HuH-7 (cell line): ENCODE measurements around the gene CLIC6.

ENCODE experiments used
- DNase-seq: peaks from one replicate; pipeline ENCODE4 v3.0.0; 2011; ENCODE audit warnings: low spot score

The CLIC6 gene

GRCh38 chr21:34668803-34669148 is at the start of gene CLIC6:
Gene CLIC6, plus strand, starts transcription at chr21:34668994. Its CDS starts 395 bp downstream, at chr21:34669389.
- no peak for DNase-seq

- no peak for DNase-seq
These were observed 48.7 kb upstream of the CLIC6 start for GRCh38 chr21:34619841-34620665.

DNA sequence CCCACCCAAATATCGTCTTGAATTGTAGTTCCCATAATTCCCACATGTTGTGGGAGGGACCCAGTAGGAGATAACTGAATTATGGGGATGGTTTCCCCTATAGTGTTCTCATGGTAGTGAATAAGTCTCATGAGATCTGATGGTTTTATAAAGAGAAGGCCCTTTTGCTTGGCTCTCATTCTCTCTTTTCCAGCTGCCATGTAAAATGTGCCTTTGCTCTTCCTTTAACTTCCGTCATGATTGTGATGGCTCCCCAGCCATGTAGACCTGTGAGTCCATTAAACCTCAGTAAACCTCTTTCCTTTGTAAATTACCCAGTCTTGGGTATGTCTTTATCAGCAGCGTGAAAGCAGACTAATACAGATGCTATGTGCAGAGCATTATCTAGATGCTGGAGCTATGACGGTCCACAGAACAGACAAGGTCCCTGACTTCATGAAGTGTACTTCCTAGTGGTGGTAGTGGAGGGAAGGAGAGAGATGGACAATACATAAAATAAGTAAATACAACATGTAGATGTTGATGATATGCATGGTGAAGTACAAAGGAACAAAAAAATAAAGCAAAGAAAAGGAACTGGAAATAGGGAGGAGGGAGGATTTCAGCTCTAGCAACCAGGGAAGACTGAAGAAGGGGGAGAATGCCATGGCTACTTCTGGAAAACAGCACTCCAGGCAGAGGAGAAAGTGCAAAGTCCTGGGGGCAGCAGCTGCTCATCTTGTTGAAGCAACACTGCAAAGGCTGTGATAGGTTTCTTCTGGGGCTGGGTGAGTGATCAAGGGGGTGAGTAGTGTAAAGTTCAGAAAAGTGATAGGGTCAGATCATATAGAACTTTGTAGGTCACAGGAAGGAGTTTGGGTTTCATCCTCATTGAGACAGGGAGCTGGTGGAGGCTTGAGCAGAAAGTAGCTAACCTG is 47.1 kb upstream of the CLIC6 start:
- DNase-seq = no peak

DNA sequence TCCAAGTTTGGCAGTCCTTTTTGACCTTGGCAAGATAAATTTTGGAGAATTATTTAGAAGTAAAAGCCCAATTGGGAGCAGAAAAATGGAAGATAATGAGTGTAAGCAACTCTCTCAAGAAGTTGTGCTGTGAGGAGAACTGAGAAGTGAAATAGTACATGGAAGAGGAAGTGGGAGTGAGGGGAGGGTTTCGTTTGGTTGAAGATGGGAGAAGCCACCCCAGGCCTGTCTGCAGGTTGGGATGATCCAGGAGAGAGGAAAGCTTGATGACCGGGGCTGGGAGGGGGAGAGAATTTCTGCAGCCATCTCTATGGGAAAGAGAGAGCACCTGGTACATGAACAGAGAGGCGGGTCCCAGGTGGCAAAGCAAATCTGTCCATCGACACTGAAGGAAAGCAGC is 45.3 kb upstream of the CLIC6 start:
- no peak for DNase-seq

DNA sequence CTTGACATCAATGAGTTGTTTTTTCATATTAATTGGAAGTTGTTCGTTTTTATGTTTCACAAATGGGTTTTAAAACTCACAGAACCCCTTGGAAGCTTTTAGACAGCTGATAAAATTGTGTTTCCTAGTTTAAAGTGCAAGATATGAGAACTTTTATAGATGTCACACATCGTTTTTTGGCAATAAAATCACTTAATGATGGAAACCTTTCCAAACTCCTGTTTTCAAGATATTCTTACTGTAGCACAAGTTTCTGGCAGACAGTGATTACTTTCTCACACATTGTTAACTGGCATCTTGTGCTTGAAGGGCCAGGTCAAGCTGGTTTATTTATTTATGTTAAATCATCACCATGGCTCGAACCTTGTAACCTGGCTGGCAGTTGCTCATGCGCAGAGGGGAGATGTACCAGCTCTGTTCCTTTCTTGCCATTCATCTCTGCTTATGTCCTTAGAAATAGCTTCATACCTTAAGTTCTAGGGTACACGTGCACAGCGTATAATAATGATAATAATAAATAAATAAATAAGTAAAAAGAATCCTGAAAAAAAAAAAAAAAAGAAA is 43.7 kb upstream of the CLIC6 start:
- DNase-seq = no peak

DNA sequence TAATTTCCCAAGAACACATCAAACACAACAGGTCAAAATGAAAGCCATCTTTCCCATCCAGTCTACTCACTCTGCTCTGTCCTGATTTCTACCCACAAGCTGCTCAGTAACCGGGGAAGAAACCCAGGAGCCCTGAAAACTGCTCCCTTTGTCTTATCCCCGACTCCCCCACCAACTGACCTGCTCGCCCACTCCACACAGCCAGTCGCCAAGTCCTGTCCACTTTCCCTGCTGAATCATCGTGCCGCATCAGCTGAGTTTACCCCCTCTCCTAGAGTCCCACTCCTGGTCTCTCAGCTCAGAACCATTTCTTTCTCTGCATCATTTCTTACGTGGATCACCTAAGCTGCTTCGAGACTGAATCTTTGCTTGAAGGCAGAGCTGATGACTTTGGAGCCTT is 42.7 kb upstream of the CLIC6 start:
- DNase-seq = no peak

DNA sequence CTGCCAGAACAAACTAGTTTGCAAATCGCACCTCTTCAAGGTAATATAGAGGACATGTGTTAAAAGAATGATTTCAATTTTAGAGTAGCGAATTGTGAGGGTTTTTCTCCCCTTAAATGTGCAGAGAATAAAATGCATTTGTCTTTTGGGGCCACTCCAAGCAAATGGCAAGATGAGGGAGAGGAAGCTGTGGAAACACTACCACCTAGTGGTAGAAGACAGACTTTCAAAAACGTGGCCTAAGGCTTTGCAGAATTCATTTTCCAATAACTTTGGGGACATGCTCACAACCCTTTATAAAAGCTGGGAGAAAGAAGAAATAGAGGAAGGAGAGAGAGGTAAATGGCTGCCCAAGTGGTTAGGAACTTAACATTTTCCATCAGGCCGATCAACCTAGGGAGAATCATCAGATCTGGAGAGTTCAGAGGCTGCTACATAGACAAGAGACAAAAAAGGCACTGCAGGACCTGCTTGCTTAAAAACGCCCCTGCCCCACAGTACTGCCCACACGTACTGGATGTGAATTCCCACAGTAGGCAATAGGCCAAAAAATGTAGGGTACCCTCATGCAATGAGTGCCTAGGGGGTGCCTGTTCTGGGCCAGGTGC is 38.2 kb upstream of the CLIC6 start:
- DNase-seq = peak; percentile 41

- no peak for DNase-seq
These were observed 36.3 kb upstream of the CLIC6 start for GRCh38 chr21:34632498-34632897.

GRCh38 chr21:34635307-34635706 is 33.5 kb upstream of the CLIC6 start:
- no peak for DNase-seq

DNA sequence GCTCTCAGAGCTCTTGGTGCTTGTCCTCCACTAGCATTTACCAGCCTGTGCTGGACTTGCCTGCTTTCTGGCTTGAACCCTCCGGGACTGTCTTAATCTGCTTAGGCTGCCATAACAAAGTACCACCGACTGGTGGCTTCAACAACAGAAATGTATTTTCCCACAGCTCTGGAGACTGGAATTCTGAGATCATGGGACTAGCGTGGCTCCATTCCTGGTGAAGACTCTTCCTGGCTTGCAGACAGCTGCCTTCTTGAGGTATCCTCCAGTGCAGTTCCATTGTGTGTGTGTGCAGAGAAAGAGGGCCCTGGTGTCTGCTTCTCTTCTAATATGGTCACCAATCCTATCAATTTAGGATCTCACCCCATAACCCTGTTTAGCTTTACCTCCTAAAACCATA is 31.8 kb upstream of the CLIC6 start:
- no peak for DNase-seq

DNA sequence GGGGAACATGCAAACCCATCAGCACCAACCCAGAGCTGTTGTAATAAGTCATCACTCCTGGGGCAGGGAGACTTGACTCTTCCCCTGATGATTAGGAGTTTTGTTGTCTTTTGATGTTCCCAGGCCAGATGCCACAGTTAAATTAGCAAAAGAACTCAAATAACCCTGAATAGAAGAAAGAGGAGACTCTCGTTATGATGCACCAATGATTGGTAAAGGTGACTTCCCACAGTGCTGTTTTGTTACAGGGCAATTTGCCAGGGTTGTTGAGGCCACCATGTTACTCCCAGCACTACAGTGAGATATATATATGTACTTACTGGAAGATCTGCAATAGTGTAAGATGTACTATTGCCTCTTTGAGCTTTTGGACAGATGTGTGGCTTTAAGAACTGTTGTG is 29.5 kb upstream of the CLIC6 start:
- DNase-seq = no peak

- no peak for DNase-seq
These were observed 28.7 kb upstream of the CLIC6 start for GRCh38 chr21:34639882-34640788.

GRCh38 chr21:34640858-34641257 is 27.9 kb upstream of the CLIC6 start:
- DNase-seq = no peak

- DNase-seq = no peak
These were observed 26.4 kb upstream of the CLIC6 start for GRCh38 chr21:34642211-34643075.

- no peak for DNase-seq
These were observed 24.0 kb upstream of the CLIC6 start for GRCh38 chr21:34644825-34645224.

- no peak for DNase-seq
These were observed 21.2 kb upstream of the CLIC6 start for GRCh38 chr21:34647555-34647954.

- DNase-seq = no peak
These were observed 20.0 kb upstream of the CLIC6 start for GRCh38 chr21:34648739-34649297.

- no peak for DNase-seq
These were observed 19.4 kb upstream of the CLIC6 start for GRCh38 chr21:34649400-34649799.

DNA sequence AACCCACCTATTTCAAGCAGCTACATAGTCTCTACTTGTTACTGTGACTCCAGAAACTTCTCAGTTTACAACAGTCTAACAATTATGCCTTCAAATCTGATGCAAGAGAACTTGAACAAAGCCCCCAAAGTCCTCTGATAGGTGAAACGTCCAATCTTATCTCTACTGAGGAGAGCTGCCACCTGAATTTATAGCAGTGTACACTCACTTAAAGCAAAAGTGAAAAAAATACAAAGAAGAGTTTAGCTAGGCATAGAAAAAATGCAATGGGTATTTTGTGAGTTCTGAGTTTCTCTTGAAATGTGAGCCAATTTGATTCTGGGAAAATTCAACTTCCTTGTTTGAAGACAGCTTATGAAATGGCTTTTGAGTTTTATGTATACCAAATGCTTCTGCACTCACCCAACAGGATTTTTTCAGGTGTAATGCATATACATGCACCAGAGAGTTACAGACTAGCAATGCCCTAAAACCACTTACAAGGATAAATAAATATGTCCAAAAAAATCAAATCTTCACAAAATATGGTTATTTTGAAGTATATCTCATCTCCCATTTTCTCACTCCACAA is 17.8 kb upstream of the CLIC6 start:
- peak; percentile 40 for DNase-seq

DNA sequence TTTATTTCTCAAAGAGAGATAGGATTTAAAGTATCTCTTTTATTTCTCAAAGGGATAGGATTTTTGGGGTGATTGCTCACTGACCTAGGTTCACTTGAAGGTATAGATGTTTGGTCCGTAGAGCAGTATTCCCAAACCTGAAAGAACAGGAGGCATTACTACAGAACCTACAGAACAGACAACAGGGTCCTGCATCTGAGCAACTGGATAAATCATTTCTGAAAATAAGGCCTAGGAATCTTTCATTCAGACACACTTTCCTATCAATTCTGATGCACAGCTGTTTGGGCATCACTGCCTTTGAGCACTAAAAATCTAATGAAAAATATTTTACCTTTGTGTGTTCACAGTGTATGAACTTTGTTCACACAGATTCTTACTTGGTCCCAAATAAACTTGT is 17.2 kb upstream of the CLIC6 start:
- no peak for DNase-seq
